HepG2 (cell line): ENCODE measurements around the gene MICALL2. TPM values are rescaled to one million over a fixed set of nuclear protein-coding genes. Genes with fewer than 3 reads are reported as not detected.

Experiments used
- ATF5 ChIP-seq: sonication (generic); formaldehyde crosslinking; IDR thresholded peaks from 2 replicates; pipeline ENCODE4 v1.4.0; 2020; ENCODE audit warnings: mild to moderate bottlenecking, low read depth, missing genetic modification reagents
- CBX1 ChIP-seq: IDR thresholded peaks from one replicate; pipeline ENCODE4 v1.6.1; 2016; ENCODE audit warnings: antibody characterized with exemption, low read depth
- EEA1 ChIP-seq: sonication (generic); formaldehyde crosslinking; IDR thresholded peaks from 2 replicates; pipeline ENCODE4 v1.5.1; 2020; ENCODE audit warnings: mild to moderate bottlenecking, missing genetic modification reagents, borderline replicate concordance
- ERF ChIP-seq: IDR thresholded peaks from 2 replicates; pipeline ENCODE4 v1.6.1; 2018; ENCODE audit warnings: missing biosample characterization, missing genetic modification reagents
- HBP1 ChIP-seq: IDR thresholded peaks from 2 replicates; pipeline ENCODE4 v1.6.1; 2016; ENCODE audit warnings: low read depth, control low read depth
- MAFG ChIP-seq: sonication (generic); formaldehyde crosslinking; IDR thresholded peaks from 2 replicates; pipeline ENCODE4 v1.5.1; 2020; ENCODE audit warnings: mild to moderate bottlenecking, missing genetic modification reagents
- PRPF4 ChIP-seq: fragments of 200-400 bp; formaldehyde crosslinking; IDR thresholded peaks from 2 replicates; pipeline ENCODE4 v1.6.1; 2016; ENCODE audit warnings: low read length, low read depth; ENCODE audit not compliant: poor library complexity, severe bottlenecking
- RAD21 ChIP-seq: fragments of 450-650 bp; formaldehyde crosslinking; IDR thresholded peaks from 2 replicates; pipeline ENCODE4 v1.5.0; 2020; ENCODE audit warnings: mild to moderate bottlenecking
- SIX1 ChIP-seq: sonication (generic); formaldehyde crosslinking; IDR thresholded peaks from 2 replicates; pipeline ENCODE4 v1.4.0; 2020; ENCODE audit warnings: missing genetic modification reagents, borderline replicate concordance
- STAT6 ChIP-seq: sonication (generic); formaldehyde crosslinking; IDR thresholded peaks from 2 replicates; pipeline ENCODE4 v1.4.0; 2020; ENCODE audit warnings: missing genetic modification reagents, mild to moderate bottlenecking, borderline replicate concordance
- ZGPAT ChIP-seq: IDR thresholded peaks from 2 replicates; pipeline ENCODE4 v1.6.1; 2016; ENCODE audit warnings: mild to moderate bottlenecking
- ZMYM3 ChIP-seq: sonication (generic); formaldehyde crosslinking; IDR thresholded peaks from 2 replicates; pipeline ENCODE4 v1.5.1; 2020; ENCODE audit warnings: mild to moderate bottlenecking, missing genetic modification reagents
- ZNF263 ChIP-seq: sonication (generic); formaldehyde crosslinking; IDR thresholded peaks from 2 replicates; pipeline ENCODE4 v1.4.0; 2020; ENCODE audit warnings: missing genetic modification reagents
- ZNF326 ChIP-seq: sonication (generic); formaldehyde crosslinking; IDR thresholded peaks from 2 replicates; pipeline ENCODE4 v1.4.0; 2020; ENCODE audit warnings: missing genetic modification reagents, borderline replicate concordance
- ZNF513 ChIP-seq: sonication (generic); formaldehyde crosslinking; conservative IDR thresholded peaks from 2 replicates; pipeline ENCODE4 v1.5.0; 2020; ENCODE audit warnings: missing genetic modification reagents
- ZNF615 ChIP-seq: sonication (generic); formaldehyde crosslinking; IDR thresholded peaks from 2 replicates; pipeline ENCODE4 v1.5.0; 2020; ENCODE audit warnings: mild to moderate bottlenecking, missing genetic modification reagents, borderline replicate concordance
- ZNF619 ChIP-seq: sonication (generic); formaldehyde crosslinking; IDR thresholded peaks from 2 replicates; pipeline ENCODE4 v1.4.0; 2020; ENCODE audit warnings: mild to moderate bottlenecking, missing genetic modification reagents
- ZNF747 ChIP-seq: sonication (generic); formaldehyde crosslinking; IDR thresholded peaks from 2 replicates; pipeline ENCODE4 v1.8.1; 2023; ENCODE audit warnings: missing genetic modification reagents, mild to moderate bottlenecking, borderline replicate concordance
- ZNF770 ChIP-seq: sonication (generic); formaldehyde crosslinking; IDR thresholded peaks from 2 replicates; pipeline ENCODE4 v1.5.0; 2020; ENCODE audit warnings: mild to moderate bottlenecking, missing genetic modification reagents
- ZNF772 ChIP-seq: sonication (generic); formaldehyde crosslinking; IDR thresholded peaks from 2 replicates; pipeline ENCODE4 v1.5.0; 2020; ENCODE audit warnings: mild to moderate bottlenecking, missing genetic modification reagents
- polyA plus RNA-seq, 8 experiments: library from polyadenylated mRNA; depleted of rRNA in 3 of 8; stranded (reverse) in 7 of 8; unstranded in 1 of 8; fragments of >200 nt; fragmentation: Illumina TruSeq in 4 of 8; extraction: Trizol in 4 of 8; gene quantifications; 2 replicates each; pipeline versions ENCODE4 v1.2.1 to v1.2.3, GENCODE V29; 2011 to 2016; ENCODE audit warnings: low read depth in 4 of 8, missing spikeins in 1 of 8, mixed read lengths in 1 of 8; ENCODE audit not compliant: insufficient read depth in 1 of 8
- total RNA-seq, 5 experiments: library from RNA; depleted of rRNA; stranded (reverse); fragments of >200 nt; fragmentation: Illumina TruSeq; extraction: Trizol; gene quantifications; 2 replicates each; pipeline ENCODE4 v1.2.3, GENCODE V29; 2016; ENCODE audit warnings: low read depth in 1 of 5

The MICALL2 gene
- total and polyA plus RNA-seq, 2 of the 13 experiments (the other 11 are each of a cell fraction or from before 2014, with no cell fraction given), result 5.8 to 12.4 TPM

- TF ChIP-seq ZNF772 (CRISPR knock-in tag) (no peak), ZGPAT (no peak), ZNF326 (CRISPR knock-in tag) (no peak), MAFG (CRISPR knock-in tag) (no peak), ZNF513 (no peak), RAD21 (CRISPR knock-in tag) (no peak), STAT6 (CRISPR knock-in tag) (no peak), HBP1 (no peak), ZMYM3 (CRISPR knock-in tag) (no peak), ERF (CRISPR knock-in tag) (no peak), ATF5 (CRISPR knock-in tag) (no peak), ZNF770 (CRISPR knock-in tag) (peak; percentile 92), PRPF4 (no peak), EEA1 (CRISPR knock-in tag) (no peak), CBX1 (no peak), ZNF619 (CRISPR knock-in tag) (no peak), ZNF615 (CRISPR knock-in tag) (no peak), ZNF747 (no peak), SIX1 (CRISPR knock-in tag) (no peak), ZNF263 (0 out of 2 replicates have a peak, but pooled peaks have one; percentile 18)
These were observed 30.2 kb downstream of the MICALL2 start (continued) for GRCh38 chr7:1428941-1429501.
